Naive thymus-derived CD8-positive, alpha-beta T cell (primary cell): ENCODE data around the gene HPS5. TPM values are rescaled to one million over a fixed set of nuclear protein-coding genes. Genes with fewer than 3 reads are reported as not detected.
"Not testable (repeated sequence)": the region's sequence is repeated elsewhere in the genome, so short reads cannot be mapped to it uniquely, and the experiment has no call there.

Experiments used
- ATAC-seq, 2 donors: fragments of 150-1000 bp; cut with Tn5 transposase in 1 of 2; sonication (Bioruptor Pico), chemical (Tn5 transposase) in 1 of 2; 1 replicate in 1 of 2; 2 replicates in 1 of 2; pipeline ENCODE4 v1.10.0; 2021; ENCODE audit warnings: mild to moderate bottlenecking in 2 of 2, moderate library complexity in 2 of 2
- POLR2A ChIA-PET: fragments of 350-600 bp; sonication (Branson Sonifier 250); formaldehyde crosslinking; loops from one replicate; lab custom pipeline; 2021; ENCODE audit warnings: antibody characterized with exemption; lab: Charles Lee
- DNase-seq, 10 donors: peaks; one replicate each; pipeline versions ENCODE4 v3.0.0 to v3.0.0-alpha.2; 2020 to 2022
- H3K27ac Mint-ChIP-seq, 10 donors: one replicate each; pipeline ENCODE4 v1.8.0; 2020 to 2022; ENCODE audit warnings: mild to moderate bottlenecking in 10 of 10, mixed read lengths in 10 of 10, moderate library complexity in 4 of 10, inconsistent platforms in 1 of 10
- H3K27me3 Mint-ChIP-seq, 5 donors: one replicate each; pipeline ENCODE4 v1.8.0; 2021 to 2022; ENCODE audit warnings: mixed read lengths in 5 of 5
- H3K36me3 Mint-ChIP-seq, 3 donors: one replicate each; pipeline ENCODE4 v1.8.0; 2020 to 2022; ENCODE audit warnings: mixed read lengths in 3 of 3, mild to moderate bottlenecking in 2 of 3, inconsistent platforms in 1 of 3
- H3K4me1 Mint-ChIP-seq, 4 donors: one replicate each; pipeline ENCODE4 v1.8.0; 2021 to 2022; ENCODE audit warnings: mixed read lengths in 4 of 4
- H3K4me3 Mint-ChIP-seq, 10 donors: one replicate each; pipeline ENCODE4 v1.8.0; 2020 to 2022; ENCODE audit warnings: mild to moderate bottlenecking in 10 of 10, mixed read lengths in 10 of 10, moderate library complexity in 6 of 10, inconsistent platforms in 1 of 10
- H3K9me3 Mint-ChIP-seq, 9 donors: one replicate each; pipeline ENCODE4 v1.8.0; 2020 to 2022; ENCODE audit warnings: mixed read lengths in 9 of 9, mild to moderate bottlenecking in 3 of 9, inconsistent platforms in 1 of 9, moderate library complexity in 1 of 9
- polyA plus RNA-seq, 3 donors: library from polyadenylated mRNA; unstranded; fragments of 300-500 nt; fragmentation: Illumina TruSeq; gene quantifications; one replicate each; pipeline ENCODE4 v1.2.3, GENCODE V29; 2021
- total RNA-seq, 8 experiments: library from RNA in 2 of 8; stranded (reverse) in 2 of 8; gene quantifications; one replicate each; pipeline ENCODE4 v1.2.3 and lab custom pipeline; 2021 to 2026

Gene HPS5
- total and polyA plus RNA-seq, 5 experiments from 2014 or later: 11.6 to 20.3 (median 12.2) TPM

DNA sequence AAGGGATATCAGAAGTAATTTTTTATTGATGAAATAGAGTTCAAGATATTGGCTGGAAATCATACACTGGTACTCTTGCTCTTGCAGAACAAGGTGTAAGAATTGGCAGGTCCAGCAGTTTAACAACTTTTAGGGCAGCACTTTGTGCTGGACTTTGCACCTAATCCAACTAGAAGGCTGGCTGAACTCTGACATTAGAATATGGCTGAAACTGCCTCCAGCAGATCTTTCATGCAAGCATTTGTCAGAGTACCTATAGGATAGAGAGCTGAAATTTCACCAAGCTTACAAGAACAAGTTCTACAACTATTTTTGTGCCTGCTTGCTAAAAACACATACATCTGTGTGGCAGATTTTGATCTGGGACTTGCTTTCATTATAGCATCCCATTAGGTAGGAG lies 17.2 kb downstream of the HPS5 start:
- POLR2A ChIA-PET: no interaction called here
- DNase-seq (no peak), ATAC-seq (no peak)
- H3K4me3 Mint-ChIP-seq: no peak overlapping the region
- H3K27me3 Mint-ChIP-seq: no peaks in the 10 kb centered on the region
- H3K4me1 Mint-ChIP-seq: no peaks in the 10 kb centered on the region
- H3K36me3 Mint-ChIP-seq: peaks cover 2 to 88% (median 30%) of the 10 kb centered on the region in 3 donors
- H3K27ac Mint-ChIP-seq: no peak overlapping the region
- H3K9me3 Mint-ChIP-seq: no peaks in the 10 kb centered on the region

DNA sequence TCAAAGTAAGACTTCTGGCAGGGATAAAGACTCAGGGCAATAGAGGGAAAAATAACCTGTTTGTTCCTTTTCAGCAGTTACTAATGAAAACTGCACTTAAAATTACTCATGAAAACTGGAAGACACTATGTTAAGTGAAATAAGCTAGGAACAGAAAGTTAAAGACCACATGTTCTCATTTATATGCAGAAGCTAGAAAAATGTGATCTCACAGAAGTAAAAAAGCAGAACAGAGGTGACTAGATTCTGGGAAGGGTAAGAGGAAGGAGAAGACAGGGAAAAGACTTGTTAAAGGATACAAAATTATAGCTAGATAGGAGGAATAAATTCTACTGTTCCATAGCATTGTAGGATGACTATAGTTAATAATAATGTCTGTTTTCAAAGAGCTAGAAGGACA lies 22.2 kb downstream of the HPS5 start:
- POLR2A ChIA-PET: interaction anchor here (0.6 to 1.4 kb wide), 2 partner anchors 16 to 81 kb away, joined by 4 to 6 read pairs; no protein-coding TSS in a partner anchor
- H3K4me3 Mint-ChIP-seq: no peak overlapping the region
- H3K9me3 Mint-ChIP-seq: no peaks in the 10 kb centered on the region
- H3K27ac Mint-ChIP-seq: peak overlapping the region in 3 of 10 donors; percentile 4 to 39 (median 5)
- no peak for DNase-seq
- no peak for ATAC-seq
- H3K27me3 Mint-ChIP-seq: no peaks in the 10 kb centered on the region
- peaks cover 23 to 89% (median 47%) of the 10 kb centered on the region in 3 donors for H3K36me3 Mint-ChIP-seq
- H3K4me1 Mint-ChIP-seq: no peaks in the 10 kb centered on the region

DNA sequence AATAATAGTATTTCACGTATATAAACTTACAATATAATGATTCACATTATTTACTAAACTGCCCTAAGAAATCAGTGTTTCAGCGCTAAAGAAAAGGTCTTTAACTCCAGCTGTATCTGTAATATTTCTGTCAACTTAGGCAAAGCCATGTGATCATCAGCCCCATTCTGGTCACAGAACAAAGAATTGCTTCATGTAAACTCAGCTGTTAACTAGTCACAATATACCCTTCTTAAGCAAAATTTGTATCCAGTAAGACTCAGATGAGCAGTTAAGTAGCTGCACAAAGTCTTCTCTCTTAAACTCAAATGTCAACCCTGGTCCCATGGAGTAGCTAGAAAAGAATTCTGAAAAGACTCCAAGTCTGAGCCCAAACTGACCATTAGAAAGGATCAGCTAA lies 26.6 kb downstream of the HPS5 start:
- DNase-seq (no peak), ATAC-seq (no peak)
- H3K27me3 Mint-ChIP-seq: no peaks in the 10 kb centered on the region
- no peaks in the 10 kb centered on the region for H3K4me1 Mint-ChIP-seq
- H3K27ac Mint-ChIP-seq: no peak overlapping the region
- no peak overlapping the region for H3K4me3 Mint-ChIP-seq
- no peaks in the 10 kb centered on the region for H3K9me3 Mint-ChIP-seq
- peaks cover 29 to 90% (median 51%) of the 10 kb centered on the region in 3 donors for H3K36me3 Mint-ChIP-seq
- POLR2A ChIA-PET: no interaction called here

DNA sequence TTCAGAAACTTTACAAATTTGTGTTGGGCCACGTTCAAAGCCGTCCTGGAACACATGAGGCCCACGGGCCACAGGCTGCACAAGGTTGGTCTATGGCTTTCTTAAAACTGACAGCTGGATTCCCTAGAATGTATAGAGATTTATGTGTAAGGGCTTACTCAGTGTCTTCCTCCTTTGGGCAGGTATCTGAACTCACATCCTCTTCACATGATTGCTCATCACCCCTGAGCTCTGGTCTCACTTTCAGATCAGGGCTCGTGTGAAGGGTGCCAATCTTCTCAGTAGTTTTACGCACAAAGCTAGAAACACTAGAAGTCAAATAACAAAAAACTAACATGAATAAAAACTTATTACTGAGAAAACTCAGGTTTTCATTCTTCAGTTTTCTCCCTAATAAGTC lies 27.1 kb downstream of the HPS5 start:
- POLR2A ChIA-PET: no interaction called here
- peaks cover 28 to 91% (median 49%) of the 10 kb centered on the region in 3 donors for H3K36me3 Mint-ChIP-seq

DNA sequence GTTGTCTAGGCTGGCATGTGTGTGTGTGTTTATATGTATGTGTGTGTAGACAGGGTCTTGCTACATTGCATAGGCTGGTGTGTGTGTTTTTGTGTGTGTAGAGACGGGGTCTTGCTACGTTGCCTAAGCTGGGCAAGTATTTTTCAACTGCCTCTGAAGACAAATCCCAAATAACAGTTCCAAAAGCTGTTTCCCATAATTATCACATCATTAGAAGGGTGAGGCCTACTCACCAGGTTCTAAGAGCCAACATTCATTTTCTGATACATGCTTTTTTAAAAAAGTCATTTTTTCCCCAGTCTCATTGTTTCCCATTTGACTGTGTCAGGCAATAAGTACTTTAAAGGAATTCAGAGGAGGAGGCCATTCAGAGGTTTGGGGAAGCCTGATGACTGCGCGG lies 33.0 kb downstream of the HPS5 start:
- H3K9me3 Mint-ChIP-seq: no peaks in the 10 kb centered on the region

More for the DNA sequence above, 27.1 kb downstream of the HPS5 start:
- Mint-ChIP-seq H3K27me3 (no peaks in the 10 kb centered on the region), H3K9me3 (no peaks in the 10 kb centered on the region), H3K4me3 (no peak overlapping the region), H3K27ac (no peak overlapping the region), H3K4me1 (no peaks in the 10 kb centered on the region)
- ATAC-seq (no peak), DNase-seq (no peak)

DNA sequence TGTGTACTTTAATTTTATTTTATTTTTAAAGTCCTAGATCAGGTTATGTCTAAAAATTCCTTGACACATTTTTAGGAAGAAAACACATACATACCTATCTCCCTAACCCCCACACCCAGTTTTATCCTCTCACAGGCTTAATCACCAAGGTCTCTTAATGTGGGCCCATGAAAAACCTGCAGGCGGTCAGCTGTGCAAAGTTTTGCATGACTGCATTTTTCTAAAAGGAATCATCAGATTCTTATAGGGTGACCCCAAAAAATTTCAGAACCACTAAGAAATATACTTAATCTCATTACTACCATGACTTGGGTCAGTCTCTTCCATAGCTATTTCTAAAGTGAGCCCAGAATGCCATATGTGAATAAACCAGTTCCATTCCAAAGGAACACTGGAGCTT lies 36.1 kb downstream of the HPS5 start:
- Mint-ChIP-seq H3K9me3 (no peaks in the 10 kb centered on the region), H3K36me3 (peaks cover 0 to 84% (median 34%) of the 10 kb centered on the region in 3 donors), H3K4me1 (peaks cover 0 to 10% (median 3%) of the 10 kb centered on the region in 4 donors), H3K27ac (no peak overlapping the region), H3K4me3 (no peak overlapping the region), H3K27me3 (no peaks in the 10 kb centered on the region)
- no peak for DNase-seq
- POLR2A ChIA-PET: no interaction called here
- no peak for ATAC-seq

More for the DNA sequence above, 33.0 kb downstream of the HPS5 start:
- H3K27ac Mint-ChIP-seq: peak overlapping the region in 2 of 10 donors; percentile 7 to 30
- no peaks in the 10 kb centered on the region for H3K27me3 Mint-ChIP-seq
- ATAC-seq (no peak), DNase-seq (no peak)
- POLR2A ChIA-PET: no interaction called here
- no peak overlapping the region for H3K4me3 Mint-ChIP-seq
- H3K4me1 Mint-ChIP-seq: peaks cover 0 to 7% (median 0%) of the 10 kb centered on the region in 4 donors
- H3K36me3 Mint-ChIP-seq: peaks cover 0 to 85% (median 29%) of the 10 kb centered on the region in 3 donors

DNA sequence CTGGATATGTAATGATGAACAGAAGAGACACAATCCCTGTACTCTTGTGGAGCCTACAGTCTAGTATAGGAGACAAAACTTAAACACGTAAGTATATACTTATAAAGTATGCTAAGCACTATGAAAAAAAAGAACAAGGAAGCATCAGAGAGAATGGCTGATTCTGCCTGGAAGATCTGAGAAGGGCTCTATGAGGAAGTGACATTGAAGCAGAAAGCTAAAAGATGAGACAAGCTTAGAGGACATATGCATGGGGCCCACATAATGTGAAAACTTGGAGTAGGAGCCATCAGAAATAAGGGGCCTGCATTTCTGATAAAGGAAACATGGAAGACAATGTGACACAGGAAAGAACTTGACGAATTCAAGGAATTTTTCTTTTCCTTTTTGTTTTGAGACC lies 39.3 kb downstream of the HPS5 start:
- H3K27ac Mint-ChIP-seq: peak overlapping the region in 7 of 10 donors; percentile 1 to 77 (median 24)
- POLR2A ChIA-PET: no interaction called here

DNA sequence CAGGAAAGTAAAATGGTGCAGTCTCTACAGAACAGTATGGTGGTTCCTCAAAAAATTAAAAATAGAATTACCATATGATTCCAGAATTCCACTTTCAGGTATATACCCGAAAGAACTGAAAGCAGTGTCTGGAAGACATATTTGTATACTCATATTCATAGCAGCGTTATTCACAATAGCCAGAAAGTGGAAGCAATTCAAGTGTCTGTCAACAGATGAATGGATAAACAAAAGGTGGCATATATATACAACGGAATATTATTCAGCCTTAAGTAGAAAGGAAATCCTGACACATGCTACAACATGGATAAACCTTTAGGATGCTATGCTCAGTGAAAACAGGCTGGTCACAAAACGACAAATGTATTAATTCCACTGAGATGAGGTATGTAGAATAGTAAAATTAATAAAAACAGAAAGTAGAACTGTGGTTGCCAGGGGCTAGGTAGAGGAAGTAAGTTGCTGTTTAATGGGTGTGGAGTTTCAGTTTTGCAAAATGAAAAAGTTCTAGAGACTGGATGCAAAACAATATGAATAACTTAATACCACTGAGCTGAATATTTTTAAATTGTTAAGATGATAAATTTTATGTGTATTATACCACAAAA lies 41.4 kb downstream of the HPS5 start:
- ATAC-seq (no peak), DNase-seq (no peak)
- peaks cover 0 to 67% (median 24%) of the 10 kb centered on the region in 3 donors for H3K36me3 Mint-ChIP-seq

More for the DNA sequence above, 39.3 kb downstream of the HPS5 start:
- DNase-seq (no peak), ATAC-seq (no peak)
- peaks cover 0 to 20% (median 3%) of the 10 kb centered on the region in 4 donors for H3K4me1 Mint-ChIP-seq
- H3K27me3 Mint-ChIP-seq: no peaks in the 10 kb centered on the region
- no peaks in the 10 kb centered on the region for H3K9me3 Mint-ChIP-seq
- H3K4me3 Mint-ChIP-seq: no peak overlapping the region
- H3K36me3 Mint-ChIP-seq: peaks cover 0 to 84% (median 35%) of the 10 kb centered on the region in 3 donors

DNA sequence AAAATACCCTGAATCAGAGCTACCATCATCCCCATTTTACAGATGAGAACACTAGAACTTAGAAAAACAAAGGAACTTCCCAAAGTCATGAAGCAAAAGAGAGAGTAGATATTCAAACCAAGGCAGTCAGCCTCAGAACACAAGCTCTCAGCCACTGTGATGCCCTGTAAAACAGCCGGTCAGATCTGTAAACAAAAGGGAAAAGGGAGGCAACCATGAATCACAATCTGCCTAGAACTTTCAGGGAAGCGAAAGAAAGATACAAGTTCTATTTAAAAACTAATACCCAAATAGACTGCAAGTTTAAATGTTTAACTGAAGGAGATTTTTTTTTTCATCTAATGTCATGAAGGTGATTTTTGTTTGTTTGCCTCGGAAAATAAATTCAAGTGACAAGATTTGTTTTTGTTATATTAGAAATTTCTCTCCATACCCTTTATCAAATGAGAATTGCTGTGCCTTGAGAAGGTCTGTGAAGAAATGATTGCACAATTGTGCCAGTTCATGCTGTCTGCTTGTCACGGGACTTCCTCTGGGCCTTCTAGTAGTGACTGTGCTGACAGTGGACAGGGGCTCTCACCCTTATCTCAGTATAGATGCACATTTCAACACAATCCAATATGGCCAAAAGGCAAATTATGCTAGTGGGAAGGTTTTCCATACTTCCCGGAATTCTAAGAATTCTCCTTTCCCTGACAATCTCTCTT lies 44.2 kb downstream of the HPS5 start:
- Mint-ChIP-seq H3K36me3 (peaks cover 0 to 46% (median 18%) of the 10 kb centered on the region in 3 donors), H3K9me3 (no peaks in the 10 kb centered on the region), H3K27ac (peak overlapping the region in 4 of 10 donors; percentile 1 to 57 (median 12)), H3K4me1 (peaks cover 0 to 20% (median 0%) of the 10 kb centered on the region in 4 donors), H3K4me3 (no peak overlapping the region), H3K27me3 (no peaks in the 10 kb centered on the region)
- ATAC-seq: no peak
- POLR2A ChIA-PET: no interaction called here
- no peak for DNase-seq

More for the DNA sequence above, 41.4 kb downstream of the HPS5 start:
- Mint-ChIP-seq H3K27me3 (no peaks in the 10 kb centered on the region), H3K4me1 (peaks cover 0 to 20% (median under 1%) of the 10 kb centered on the region in 4 donors), H3K27ac (peak overlapping the region in 6 of 10 donors; percentile 45 to 89 (median 75)), H3K4me3 (peak overlapping the region in 3 of 10 donors; percentile 27 to 70 (median 37)), H3K9me3 (no peaks in the 10 kb centered on the region)
- POLR2A ChIA-PET: no interaction called here

DNA sequence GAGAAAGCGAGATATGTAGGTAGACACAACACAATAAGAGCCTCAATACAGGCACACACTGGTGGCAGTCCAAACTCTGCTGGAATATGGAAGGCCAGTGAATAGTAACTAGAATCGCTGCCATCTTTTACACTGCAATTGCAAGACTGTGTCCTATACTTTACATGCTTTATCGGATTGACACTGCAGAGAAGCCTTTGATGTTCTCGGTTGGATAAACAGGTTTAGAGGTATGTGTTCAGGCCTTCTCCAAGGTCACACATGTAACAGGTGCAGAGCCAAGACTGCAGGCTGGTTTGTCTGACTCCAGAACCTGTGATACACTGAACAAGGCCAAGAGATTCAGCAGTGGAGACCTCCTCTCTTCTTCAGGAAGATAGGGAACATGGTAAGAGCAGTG lies 50.7 kb downstream of the HPS5 start:
- ATAC-seq (no peak), DNase-seq (no peak)
- no peak overlapping the region for H3K27ac Mint-ChIP-seq
- H3K9me3 Mint-ChIP-seq: no peaks in the 10 kb centered on the region
- H3K36me3 Mint-ChIP-seq: peaks cover 0 to 6% (median 3%) of the 10 kb centered on the region in 3 donors
- H3K4me3 Mint-ChIP-seq: no peak overlapping the region
- POLR2A ChIA-PET: no interaction called here
- H3K4me1 Mint-ChIP-seq: peaks cover 0 to 3% (median under 1%) of the 10 kb centered on the region in 4 donors
- H3K27me3 Mint-ChIP-seq: no peaks in the 10 kb centered on the region

DNA sequence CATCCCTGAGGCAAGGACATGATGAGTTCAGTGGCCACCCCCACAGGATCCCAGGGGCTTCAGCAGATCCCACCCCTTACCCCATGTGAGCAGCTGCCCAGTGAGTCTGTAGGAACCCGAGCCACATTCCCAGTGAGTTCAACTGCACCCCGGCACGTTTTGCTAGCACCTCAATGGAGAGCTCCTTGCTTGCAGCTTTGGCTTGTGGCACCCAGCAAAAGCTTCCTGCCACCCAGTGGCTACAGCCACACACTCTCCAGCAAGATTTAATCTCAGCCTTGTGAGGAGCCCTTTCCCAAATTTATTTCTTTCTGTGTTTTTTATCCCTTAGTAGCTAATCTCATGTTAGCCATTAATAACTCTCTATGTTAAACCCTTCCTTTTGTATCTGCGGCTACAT lies 51.8 kb downstream of the HPS5 start:
- POLR2A ChIA-PET: no interaction called here
- DNase-seq (no peak), ATAC-seq (no peak)
- Mint-ChIP-seq H3K27me3 (no peaks in the 10 kb centered on the region), H3K4me3 (no peak overlapping the region), H3K9me3 (no peaks in the 10 kb centered on the region), H3K27ac (peak overlapping the region in 1 of 10 donors; percentile 24), H3K36me3 (peaks cover 0 to 3% (median under 1%) of the 10 kb centered on the region in 3 donors), H3K4me1 (peaks cover 0 to 3% (median under 1%) of the 10 kb centered on the region in 4 donors)

DNA sequence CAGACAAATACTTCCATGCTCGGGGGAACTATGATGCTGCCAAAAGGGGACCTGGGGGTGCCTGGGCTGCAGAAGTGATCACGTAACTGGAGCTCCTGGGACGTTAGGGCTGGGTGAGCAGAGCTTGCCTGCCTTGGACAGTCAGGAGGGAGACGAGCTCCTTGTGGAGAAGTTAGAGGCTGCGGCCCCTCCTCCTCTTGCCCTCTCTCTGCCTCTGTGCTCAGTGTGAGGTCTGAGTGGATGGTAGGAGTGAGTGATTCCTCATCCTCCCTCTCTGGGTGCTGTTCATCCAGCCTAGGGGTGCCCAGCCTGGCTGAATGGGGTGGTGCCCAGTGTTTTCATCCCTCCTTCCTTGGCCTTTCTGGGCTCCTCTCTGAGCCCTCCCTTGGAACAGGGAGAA lies 52.7 kb downstream of the HPS5 start:
- POLR2A ChIA-PET, H3K27ac Mint-ChIP-seq, H3K4me1 Mint-ChIP-seq, DNase-seq, H3K36me3 Mint-ChIP-seq, H3K9me3 Mint-ChIP-seq, ATAC-seq, H3K27me3 Mint-ChIP-seq, H3K4me3 Mint-ChIP-seq: not testable (repeated sequence)
